Spleen (tissue), 7 donors: ENCODE data around the gene HOXA5.
A peak's percentile ranks its signal among the peaks of the same experiment; 100 is the strongest.

ENCODE experiments used
- POLR2A ChIP-seq, 3 donors: fragments of 450-650 bp; IDR thresholded peaks; one replicate each; pipeline ENCODE4 v1.5.1; 2017; ENCODE audit warnings: antibody characterized with exemption in 3 of 3, mild to moderate bottlenecking in 1 of 3
- POLR2AphosphoS5 ChIP-seq, 3 donors: sonication (generic); formaldehyde crosslinking; IDR thresholded peaks; one replicate each; pipeline ENCODE4 v1.5.1; 2017; ENCODE audit warnings: antibody characterized with exemption in 3 of 3
- TF ChIP-seq, protein P1 (sequence below), 11 experiments: fragments of 200-600 bp in 7 of 11; fragments of 450-650 bp in 4 of 11; sonication (generic) in 4 of 11; IDR thresholded peaks in 8 of 11; conservative IDR thresholded peaks in 3 of 11; 1 replicate in 7 of 11; 2 replicates in 4 of 11; pipeline versions ENCODE4 v1.4.0 to v1.8.0; 2016 to 2021; ENCODE audit warnings: antibody characterized with exemption in 11 of 11, inconsistent platforms in 4 of 11, mild to moderate bottlenecking in 1 of 11
- donor health status: DM: no; HTN: no; CAD: no; lungs with moderate emphysema.
- donor health status: DM: no; HTN: no; CAD: no.
- donor health status: DM: no; HTN: no; CAD: no.

DNA sequence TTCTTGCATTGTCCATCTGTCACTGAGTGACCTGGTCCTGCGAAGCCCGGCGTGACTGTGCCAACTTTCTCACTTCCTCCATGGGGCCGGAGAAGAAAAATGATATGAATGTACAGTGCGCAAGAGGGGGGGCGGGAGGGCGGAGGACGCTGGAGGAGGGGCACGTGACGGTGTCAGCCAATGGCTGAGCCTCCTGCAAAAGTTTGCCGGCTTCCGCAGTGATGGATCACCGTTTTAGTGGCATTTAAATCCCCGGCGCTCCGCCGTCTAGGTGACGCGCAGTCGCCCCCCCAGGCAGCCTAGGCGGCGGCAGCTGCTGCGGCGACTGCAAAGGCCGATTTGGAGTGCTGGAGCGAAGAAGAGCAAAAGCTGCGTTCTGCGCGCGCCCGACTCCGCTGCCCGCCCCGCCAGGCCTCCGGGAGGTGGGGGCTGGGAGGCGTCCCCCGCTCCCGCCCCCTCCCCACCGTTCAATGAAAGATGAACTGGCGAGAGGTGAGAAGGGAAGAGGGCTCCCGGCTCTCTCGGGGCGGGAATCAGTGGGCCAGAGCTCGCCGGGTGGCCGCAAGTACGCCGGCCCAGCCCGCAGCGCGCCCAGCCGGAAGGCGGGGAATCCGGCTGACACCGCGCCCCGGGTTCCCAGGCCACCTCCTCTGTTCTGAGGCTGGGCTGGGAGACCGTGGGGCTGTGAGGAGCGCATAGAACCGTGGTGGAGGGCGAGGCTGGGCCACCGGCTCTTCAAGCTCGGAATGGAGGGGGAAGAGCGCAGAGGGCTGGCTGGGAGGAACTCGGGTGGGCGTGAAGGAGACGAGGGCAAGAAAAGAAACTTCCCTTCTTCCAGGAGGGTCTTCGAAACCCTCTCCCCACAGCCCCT, 47.3 kb downstream of the HOXA5 start, which contains the start of gene HOXA1:
- TF ChIP-seq, protein P1, sequence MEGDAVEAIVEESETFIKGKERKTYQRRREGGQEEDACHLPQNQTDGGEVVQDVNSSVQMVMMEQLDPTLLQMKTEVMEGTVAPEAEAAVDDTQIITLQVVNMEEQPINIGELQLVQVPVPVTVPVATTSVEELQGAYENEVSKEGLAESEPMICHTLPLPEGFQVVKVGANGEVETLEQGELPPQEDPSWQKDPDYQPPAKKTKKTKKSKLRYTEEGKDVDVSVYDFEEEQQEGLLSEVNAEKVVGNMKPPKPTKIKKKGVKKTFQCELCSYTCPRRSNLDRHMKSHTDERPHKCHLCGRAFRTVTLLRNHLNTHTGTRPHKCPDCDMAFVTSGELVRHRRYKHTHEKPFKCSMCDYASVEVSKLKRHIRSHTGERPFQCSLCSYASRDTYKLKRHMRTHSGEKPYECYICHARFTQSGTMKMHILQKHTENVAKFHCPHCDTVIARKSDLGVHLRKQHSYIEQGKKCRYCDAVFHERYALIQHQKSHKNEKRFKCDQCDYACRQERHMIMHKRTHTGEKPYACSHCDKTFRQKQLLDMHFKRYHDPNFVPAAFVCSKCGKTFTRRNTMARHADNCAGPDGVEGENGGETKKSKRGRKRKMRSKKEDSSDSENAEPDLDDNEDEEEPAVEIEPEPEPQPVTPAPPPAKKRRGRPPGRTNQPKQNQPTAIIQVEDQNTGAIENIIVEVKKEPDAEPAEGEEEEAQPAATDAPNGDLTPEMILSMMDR (IDR thresholded peaks at IDR 0.05 in 8 of 11, conservative IDR thresholded peaks at IDR 0.05 in 3 of 11): no peak
- TF ChIP-seq POLR2AphosphoS5 (IDR thresholded peaks at IDR 0.05): peak; percentile 86 to 95 (median 91)
- TF ChIP-seq POLR2A (IDR thresholded peaks at IDR 0.05): peak in 2 of 3 donors; percentile 42 to 86
